OCI-LY7 (cell line): ENCODE results near the gene NCKAP5.

Experiments
- CTCF ChIP-seq: fragments of 200-600 bp; sonication (generic); conservative IDR thresholded peaks from 2 replicates; pipeline ENCODE4 v1.5.1; 2014; ENCODE audit warnings: mild to moderate bottlenecking, antibody characterized with exemption, low read length, moderate library complexity, mixed read lengths
- EZH2phosphoT487 ChIP-seq: fragments of 200-600 bp; sonication (generic); IDR thresholded peaks from 2 replicates; pipeline ENCODE4 v1.6.1; 2018; ENCODE audit warnings: low read depth, borderline replicate concordance, mild to moderate bottlenecking, mixed run types, antibody characterized with exemption, low read length, moderate library complexity, mixed read lengths

- TF ChIP-seq CTCF (no peak), EZH2phosphoT487 (no peak)
These were observed 598.8 kb downstream of the NCKAP5 start for GRCh38 chr2:132969371-132969985.
